CD4-positive, alpha-beta memory T cell (primary cell): ENCODE measurements around the gene DLG5. TPM values are rescaled to one million over a fixed set of nuclear protein-coding genes. Genes with fewer than 3 reads are reported as not detected.
A peak's percentile ranks its signal among the peaks of the same experiment; 100 is the strongest.

ENCODE experiments used
- CTCF ChIA-PET: fragments of 350-600 bp; sonication (Branson Sonifier 250); formaldehyde crosslinking; loops from one replicate; lab custom pipeline; 2021; ENCODE audit warnings: inconsistent platforms; ENCODE audit not compliant: partially characterized antibody; lab: Charles Lee
- POLR2A ChIA-PET: fragments of 350-600 bp; sonication (Branson Sonifier 250); formaldehyde crosslinking; loops from one replicate; lab custom pipeline; 2021; ENCODE audit not compliant: partially characterized antibody; lab: Charles Lee
- DNase-seq, 5 donors: peaks; one replicate each; pipeline versions ENCODE4 v3.0.0 to v3.0.0-alpha.2; 2020 to 2022; ENCODE audit warnings: mixed read lengths in 1 of 5
- H3K27ac ChIP-seq: one replicate; pipeline ENCODE4 v1.7.0; 2013; ENCODE audit warnings: low read depth, low read length
- H3K27me3 ChIP-seq: 2 replicates; pipeline ENCODE4 v1.7.0; 2013; ENCODE audit warnings: mild to moderate bottlenecking, low read length, moderate library complexity; ENCODE audit not compliant: insufficient read depth
- H3K36me3 ChIP-seq: 2 replicates; pipeline ENCODE4 v1.7.0; 2013; ENCODE audit warnings: mild to moderate bottlenecking, low read length, moderate library complexity; ENCODE audit not compliant: insufficient read depth
- H3K4me1 ChIP-seq: 2 replicates; pipeline ENCODE4 v1.7.0; 2013; ENCODE audit warnings: mild to moderate bottlenecking, low read length, moderate library complexity; ENCODE audit not compliant: insufficient read depth
- H3K4me3 ChIP-seq, 2 donors: one replicate each; pipeline ENCODE4 v1.7.0; 2013; ENCODE audit warnings: low read length in 2 of 2, mild to moderate bottlenecking in 1 of 2
- H3K9me3 ChIP-seq, 2 donors: one replicate each; pipeline ENCODE4 v1.7.0; 2013; ENCODE audit warnings: low read length in 2 of 2, control low read depth in 1 of 2; ENCODE audit not compliant: control insufficient read depth in 1 of 2
- H3K27ac Mint-ChIP-seq, 7 donors: one replicate each; pipeline ENCODE4 v1.8.0; 2020 to 2021; ENCODE audit warnings: mixed read lengths in 7 of 7, mild to moderate bottlenecking in 6 of 7, inconsistent platforms in 3 of 7, moderate library complexity in 3 of 7
- H3K27me3 Mint-ChIP-seq, 2 donors: one replicate each; pipeline ENCODE4 v1.8.0; 2020 to 2021; ENCODE audit warnings: mixed read lengths in 2 of 2
- H3K36me3 Mint-ChIP-seq, 2 donors: one replicate each; pipeline ENCODE4 v1.8.0; 2020 to 2021; ENCODE audit warnings: mixed read lengths in 2 of 2, inconsistent platforms in 1 of 2, mild to moderate bottlenecking in 1 of 2
- H3K4me1 Mint-ChIP-seq, 4 donors: one replicate each; pipeline ENCODE4 v1.8.0; 2020 to 2021; ENCODE audit warnings: mixed read lengths in 4 of 4, mild to moderate bottlenecking in 1 of 4
- H3K4me3 Mint-ChIP-seq, 8 donors: one replicate each; pipeline ENCODE4 v1.8.0; 2020 to 2021; ENCODE audit warnings: mixed read lengths in 8 of 8, mild to moderate bottlenecking in 7 of 8, moderate library complexity in 6 of 8, inconsistent platforms in 3 of 8
- H3K9me3 Mint-ChIP-seq, 8 donors: one replicate each; pipeline ENCODE4 v1.8.0; 2020 to 2021; ENCODE audit warnings: mixed read lengths in 8 of 8, mild to moderate bottlenecking in 5 of 8, inconsistent platforms in 3 of 8, moderate library complexity in 1 of 8
- intact Hi-C: fragments of 100-400 bp; cut with micrococcal nuclease; formaldehyde crosslinking; loops from one replicate; pipeline ENCODE4 v1.15.1; 2023
- polyA plus RNA-seq, 2 donors: library from polyadenylated mRNA; unstranded; fragments of 300-500 nt; fragmentation: Illumina TruSeq; gene quantifications; one replicate each; pipeline ENCODE4 v1.2.3, GENCODE V29; 2021
- total RNA-seq, 2 experiments: library from RNA; stranded (reverse); gene quantifications; one replicate each; pipeline ENCODE4 v1.2.3, GENCODE V29; 2021

Gene DLG5
- 1 to 10 TPM; 2.7 to 3.2 TPM for total RNA-seq
- under 1 TPM in 1 of 2 donors, not detected in 1; 0.13 TPM for polyA plus RNA-seq

- intact Hi-C loops, result no loop called here
- Histone ChIP-seq H3K9me3 (no peaks in the 10 kb centered on the region), H3K27me3 (peaks cover 9% of the 10 kb centered on the region), H3K27ac (no peak within 1 kb of the TSS), H3K36me3 (no peaks in the 10 kb centered on the region), H3K4me1 (peaks cover 17% of the 10 kb centered on the region), H3K4me3 (peak within 1 kb of the TSS in 1 of 2 donors; percentile 9)
- DNase-seq, result peak in 1 of 5 donors; percentile 13
- peak within 1 kb of the TSS in 2 of 7 donors; percentile 3 to 24 for H3K27ac Mint-ChIP-seq
- POLR2A ChIA-PET, result no interaction called here
- peaks cover 0 to 3% of the 10 kb centered on the region in 2 donors for H3K36me3 Mint-ChIP-seq
- CTCF ChIA-PET, result no interaction called here
- peaks cover 26 to 30% of the 10 kb centered on the region in 2 donors for H3K27me3 Mint-ChIP-seq
- H3K9me3 Mint-ChIP-seq, result no peaks in the 10 kb centered on the region
- peak within 1 kb of the TSS; percentile 69 to 88 (median 81) for H3K4me3 Mint-ChIP-seq
- H3K4me1 Mint-ChIP-seq, result peaks cover 6 to 16% (median 12%) of the 10 kb centered on the region in 4 donors
These were observed at the start of gene DLG5 for GRCh38 chr10:77926566-77927401. TSS of gene DLG5 (minus strand) at chr10:77926755. CDS start at chr10:77926520, 235 bp downstream.

GRCh38 chr10:77975086-77975666 is 48.6 kb upstream of the DLG5 start:
- Mint-ChIP-seq H3K4me1 (peaks cover 6 to 15% (median 11%) of the 10 kb centered on the region in 4 donors), H3K27me3 (no peaks in the 10 kb centered on the region), H3K9me3 (no peaks in the 10 kb centered on the region), H3K27ac (peak overlapping the region in 1 of 7 donors; percentile 1), H3K4me3 (no peak overlapping the region), H3K36me3 (peaks cover 34 to 43% of the 10 kb centered on the region in 2 donors)
- ChIA-PET CTCF (no interaction called here), POLR2A (no interaction called here)
- no peaks in the 10 kb centered on the region for H3K27me3 ChIP-seq
- no peaks in the 10 kb centered on the region for H3K9me3 ChIP-seq
- DNase-seq, result no peak
- no peak overlapping the region for H3K4me3 ChIP-seq
- H3K36me3 ChIP-seq, result peaks cover 23% of the 10 kb centered on the region
- no peak overlapping the region for H3K27ac ChIP-seq
- intact Hi-C loops, result no loop called here
- H3K4me1 ChIP-seq, result peaks cover 9% of the 10 kb centered on the region

DNA sequence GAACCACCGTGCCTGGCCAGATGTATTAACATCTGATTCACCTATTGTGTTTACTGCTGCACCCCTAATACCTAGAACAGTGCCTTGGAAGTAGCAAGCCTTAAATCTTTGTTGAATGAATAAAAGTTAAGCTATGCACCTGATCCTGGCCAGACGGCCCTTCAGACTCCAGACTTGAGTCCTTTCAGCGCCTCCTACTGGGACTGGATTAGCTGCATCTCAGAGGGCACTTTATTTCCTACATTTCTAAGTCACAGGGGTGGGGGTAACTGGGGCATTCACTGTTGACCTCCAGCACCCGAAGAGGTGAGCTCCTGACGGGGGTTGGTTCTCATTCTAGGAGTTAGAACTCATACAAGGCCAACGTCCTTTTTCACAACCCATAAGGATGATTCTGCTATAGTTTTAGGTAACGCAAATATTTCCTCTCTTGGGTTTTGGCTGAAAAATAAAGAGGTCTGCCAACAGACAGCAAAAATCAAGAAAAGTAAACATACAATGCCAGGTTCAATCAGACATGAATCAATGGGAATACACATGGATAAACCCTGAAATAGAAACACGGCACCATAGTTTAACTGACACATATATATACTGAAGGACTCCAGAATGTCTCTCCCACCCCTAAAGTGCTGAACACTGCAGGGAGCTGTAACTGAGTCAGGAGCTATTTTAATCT is 48.0 kb upstream of the DLG5 start:
- DNase-seq, result no peak
- Mint-ChIP-seq H3K27ac (peak overlapping the region in 1 of 7 donors; percentile 1), H3K4me3 (no peak overlapping the region), H3K27me3 (no peaks in the 10 kb centered on the region), H3K36me3 (peaks cover 27 to 37% of the 10 kb centered on the region in 2 donors), H3K9me3 (no peaks in the 10 kb centered on the region), H3K4me1 (peaks cover 6 to 15% (median 11%) of the 10 kb centered on the region in 4 donors)
- H3K9me3 ChIP-seq, result no peaks in the 10 kb centered on the region
- ChIA-PET CTCF (no interaction called here), POLR2A (interaction anchor here (0.9 kb wide), 1 partner anchor 28 kb away, joined by 3 read pairs; no protein-coding TSS in a partner anchor)
- H3K27me3 ChIP-seq, result no peaks in the 10 kb centered on the region
- H3K4me3 ChIP-seq, result no peak overlapping the region
- intact Hi-C loops, result no loop called here
- H3K4me1 ChIP-seq, result peaks cover 9% of the 10 kb centered on the region
- H3K27ac ChIP-seq, result no peak overlapping the region
- peaks cover 17% of the 10 kb centered on the region for H3K36me3 ChIP-seq

- CTCF ChIA-PET, result no interaction called here
- H3K36me3 Mint-ChIP-seq, result peaks cover 25 to 28% of the 10 kb centered on the region in 2 donors
- H3K27me3 Mint-ChIP-seq, result no peaks in the 10 kb centered on the region
- Histone ChIP-seq H3K4me1 (peaks cover 9% of the 10 kb centered on the region), H3K4me3 (no peak overlapping the region), H3K36me3 (peaks cover 10% of the 10 kb centered on the region), H3K9me3 (no peaks in the 10 kb centered on the region), H3K27me3 (no peaks in the 10 kb centered on the region), H3K27ac (no peak overlapping the region)
- no peaks in the 10 kb centered on the region for H3K9me3 Mint-ChIP-seq
- peak overlapping the region in 2 of 7 donors; percentile 15 to 84 for H3K27ac Mint-ChIP-seq
- no peak for DNase-seq
- no peak overlapping the region for H3K4me3 Mint-ChIP-seq
- peaks cover 6 to 15% (median 11%) of the 10 kb centered on the region in 4 donors for H3K4me1 Mint-ChIP-seq
- POLR2A ChIA-PET, result interaction anchor here (0.6 kb wide), 1 partner anchor 131 kb away, joined by 3 read pairs; no protein-coding TSS in a partner anchor
- intact Hi-C loops, result no loop called here
These were observed 46.7 kb upstream of the DLG5 start for GRCh38 chr10:77973276-77973675.

DNA sequence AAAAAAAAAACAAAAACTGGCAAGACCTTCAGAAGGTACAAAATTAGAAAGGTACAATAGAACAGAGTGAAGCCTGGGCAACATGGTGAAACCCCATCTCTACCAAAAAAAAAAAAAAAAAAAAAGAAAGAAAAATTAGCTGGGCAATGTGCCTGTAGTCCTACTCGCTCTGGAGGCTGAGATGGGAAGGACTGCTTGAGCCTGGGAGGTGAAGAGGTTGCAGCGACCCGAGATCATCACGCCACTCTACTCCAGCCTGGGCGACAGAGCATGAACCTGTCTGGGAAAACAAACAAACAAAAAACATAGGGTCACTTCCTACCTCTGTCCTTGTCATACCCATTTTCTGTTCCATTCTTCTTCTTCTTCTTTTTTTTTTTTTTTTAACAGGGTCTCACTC is 45.6 kb upstream of the DLG5 start:
- Mint-ChIP-seq H3K4me1 (peaks cover 6 to 15% (median 11%) of the 10 kb centered on the region in 4 donors), H3K36me3 (peaks cover 14 to 17% of the 10 kb centered on the region in 2 donors), H3K27me3 (no peaks in the 10 kb centered on the region), H3K4me3 (no peak overlapping the region), H3K27ac (peak overlapping the region in 2 of 7 donors; percentile 3 to 87), H3K9me3 (no peaks in the 10 kb centered on the region)
- ChIA-PET POLR2A (no interaction called here), CTCF (no interaction called here)
- no peak for DNase-seq
- Histone ChIP-seq H3K4me3 (no peak overlapping the region), H3K36me3 (peaks cover 3% of the 10 kb centered on the region), H3K9me3 (no peaks in the 10 kb centered on the region), H3K27ac (no peak overlapping the region), H3K4me1 (peaks cover 9% of the 10 kb centered on the region), H3K27me3 (no peaks in the 10 kb centered on the region)
- intact Hi-C loops, result no loop called here

DNA sequence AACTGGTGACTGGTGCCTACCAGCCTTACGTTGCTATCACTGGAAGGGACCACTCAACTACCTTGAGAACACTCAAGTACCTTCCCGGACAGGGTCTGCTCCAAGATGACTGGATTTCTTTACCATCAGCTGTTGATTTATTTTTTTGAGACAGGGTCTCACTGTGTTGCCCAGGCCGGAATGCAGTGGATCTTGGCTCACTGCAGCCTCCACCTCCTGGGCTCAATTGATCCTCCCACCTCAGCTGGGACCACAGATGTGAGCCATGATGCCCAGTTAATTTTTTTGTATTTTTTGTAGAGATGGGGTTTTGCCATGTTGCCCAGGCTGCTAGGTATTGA is 45.2 kb upstream of the DLG5 start:
- peak overlapping the region in 3 of 7 donors; percentile 38 to 77 (median 57) for H3K27ac Mint-ChIP-seq
- H3K4me3 Mint-ChIP-seq, result no peak overlapping the region
- Histone ChIP-seq H3K9me3 (no peaks in the 10 kb centered on the region), H3K4me1 (peaks cover 9% of the 10 kb centered on the region), H3K36me3 (no peaks in the 10 kb centered on the region), H3K4me3 (no peak overlapping the region), H3K27me3 (no peaks in the 10 kb centered on the region), H3K27ac (no peak overlapping the region)
- intact Hi-C loops, result no loop called here
- H3K27me3 Mint-ChIP-seq, result no peaks in the 10 kb centered on the region
- no peak for DNase-seq
- ChIA-PET POLR2A (no interaction called here), CTCF (no interaction called here)
- H3K9me3 Mint-ChIP-seq, result no peaks in the 10 kb centered on the region
- peaks cover 12 to 13% of the 10 kb centered on the region in 2 donors for H3K36me3 Mint-ChIP-seq
- peaks cover 6 to 15% (median 11%) of the 10 kb centered on the region in 4 donors for H3K4me1 Mint-ChIP-seq
